HEK293 (cell line): Measurements from ENCODE around the gene PYROXD2.

Source experiments
- CTCF ChIA-PET: fragments of 350-600 bp; formaldehyde crosslinking; extraction: SDS; loops from one replicate; lab custom pipeline; 2021; ENCODE audit warnings: antibody characterized with exemption; lab: Yijun Ruan, JAX
- POLR2A ChIA-PET: fragments of 300-600 bp; formaldehyde crosslinking; extraction: SDS; loops from one replicate; lab custom pipeline; 2020; ENCODE audit warnings: antibody characterized with exemption, inconsistent platforms; lab: Yijun Ruan, JAX
- H3K27ac ChIP-seq: fragments of 200-500 bp; sonication (Bioruptor generic); 2 replicates; pipeline ENCODE4 v1.5.1; 2014; ENCODE audit warnings: low read depth, low read length, control low read depth, inconsistent platforms; ENCODE audit errors: extremely low read depth
- H3K36me3 ChIP-seq, 2 experiments: fragments of 200-500 bp in 1 of 2; sonication (Bioruptor generic) in 1 of 2; 1 replicate in 1 of 2; 2 replicates in 1 of 2; pipeline ENCODE4 v1.5.1; 2014 to 2017; ENCODE audit warnings: inconsistent platforms in 2 of 2, low read length in 2 of 2; ENCODE audit not compliant: control insufficient read depth in 2 of 2, insufficient read depth in 1 of 2
- H3K4me1 ChIP-seq: fragments of 200-500 bp; sonication (Bioruptor generic); 2 replicates; pipeline ENCODE4 v1.5.1; 2014; ENCODE audit warnings: mild to moderate bottlenecking, low read length, inconsistent platforms; ENCODE audit not compliant: control insufficient read depth, insufficient read depth
- H3K4me3 ChIP-seq: 2 replicates; pipeline ENCODE4 v1.5.1; 2011; ENCODE audit warnings: low read depth, mild to moderate bottlenecking, control low read depth, low read length, moderate library complexity
- H3K9me3 ChIP-seq: fragments of 200-500 bp; sonication (Bioruptor generic); 2 replicates; pipeline ENCODE4 v1.5.1; 2014; ENCODE audit warnings: low read depth, low read length, inconsistent platforms; ENCODE audit not compliant: control insufficient read depth, insufficient read depth
- EGR2 ChIP-seq: fragments of 450-650 bp; formaldehyde crosslinking; IDR thresholded peaks from 2 replicates; pipeline ENCODE4 v1.5.1; 2016; ENCODE audit warnings: low read depth, missing biosample characterization, missing genetic modification characterization
- HOXA7 ChIP-seq: sonication (generic); formaldehyde crosslinking; IDR thresholded peaks from 2 replicates; pipeline ENCODE4 v1.8.1; 2022; ENCODE audit warnings: missing genetic modification reagents, borderline replicate concordance
- KLF8 ChIP-seq: fragments of 450-650 bp; formaldehyde crosslinking; IDR thresholded peaks from 2 replicates; pipeline ENCODE4 v1.5.1; 2016; ENCODE audit warnings: missing biosample characterization, missing genetic modification characterization
- MZF1 ChIP-seq: fragments of 450-650 bp; formaldehyde crosslinking; IDR thresholded peaks from 2 replicates; pipeline ENCODE4 v1.5.1; 2017; ENCODE audit warnings: missing biosample characterization, missing genetic modification characterization, borderline replicate concordance
- TRIM28 ChIP-seq: IDR thresholded peaks from 2 replicates; pipeline ENCODE4 v1.6.1; 2011; ENCODE audit warnings: low read length, control low read depth, borderline replicate concordance
- YY1 ChIP-seq: fragments of 450-650 bp; formaldehyde crosslinking; IDR thresholded peaks from 2 replicates; pipeline ENCODE4 v1.5.1; 2018; ENCODE audit warnings: missing biosample characterization, missing genetic modification characterization
- ZBTB20 ChIP-seq: fragments of 450-650 bp; formaldehyde crosslinking; IDR thresholded peaks from 2 replicates; pipeline ENCODE4 v1.5.1; 2016; ENCODE audit warnings: missing biosample characterization, missing genetic modification characterization
- ZFHX2 ChIP-seq: fragments of 450-650 bp; formaldehyde crosslinking; conservative IDR thresholded peaks from 2 replicates; pipeline ENCODE4 v1.5.1; 2016; ENCODE audit warnings: missing biosample characterization, missing genetic modification characterization
- ZNF121 ChIP-seq: fragments of 450-650 bp; formaldehyde crosslinking; IDR thresholded peaks from 2 replicates; pipeline ENCODE4 v1.5.1; 2016; ENCODE audit warnings: missing biosample characterization, missing genetic modification characterization
- ZNF184 ChIP-seq: fragments of 450-650 bp; IDR thresholded peaks from 2 replicates; pipeline ENCODE4 v1.5.1; 2018; ENCODE audit warnings: missing biosample characterization, mild to moderate bottlenecking, missing genetic modification characterization
- ZNF37A ChIP-seq: fragments of 450-650 bp; IDR thresholded peaks from 2 replicates; pipeline ENCODE4 v1.5.1; 2018; ENCODE audit warnings: missing biosample characterization, missing genetic modification characterization
- ZNF549 ChIP-seq: fragments of 450-650 bp; IDR thresholded peaks from 2 replicates; pipeline ENCODE4 v1.5.1; 2018; ENCODE audit warnings: missing biosample characterization, missing genetic modification characterization, mild to moderate bottlenecking, inconsistent platforms, moderate library complexity
- ZNF585B ChIP-seq: fragments of 450-650 bp; formaldehyde crosslinking; IDR thresholded peaks from 2 replicates; pipeline ENCODE4 v1.5.1; 2016; ENCODE audit warnings: missing biosample characterization, missing genetic modification characterization
- ZNF837 ChIP-seq: fragments of 450-650 bp; formaldehyde crosslinking; IDR thresholded peaks from 2 replicates; pipeline ENCODE4 v1.5.1; 2016; ENCODE audit warnings: missing biosample characterization, missing genetic modification characterization
- TF ChIP-seq, protein P1 (sequence below): fragments of 450-650 bp; formaldehyde crosslinking; IDR thresholded peaks from 2 replicates; pipeline ENCODE4 v1.5.1; 2016; ENCODE audit warnings: missing biosample characterization, missing genetic modification characterization, borderline replicate concordance
- TF ChIP-seq, protein P2 (sequence below): fragments of 450-650 bp; formaldehyde crosslinking; IDR thresholded peaks from 2 replicates; pipeline ENCODE4 v1.5.1; 2017; ENCODE audit warnings: missing biosample characterization, missing genetic modification characterization
- TF ChIP-seq, protein P3 (sequence below): fragments of 450-650 bp; formaldehyde crosslinking; IDR thresholded peaks from 2 replicates; pipeline ENCODE4 v1.5.1; 2016; ENCODE audit warnings: missing biosample characterization, missing genetic modification characterization, low read depth
- TF ChIP-seq, protein P4 (sequence below): fragments of 450-650 bp; formaldehyde crosslinking; IDR thresholded peaks from 2 replicates; pipeline ENCODE4 v1.5.0; 2017; ENCODE audit warnings: missing biosample characterization, missing genetic modification characterization, borderline replicate concordance
- TF ChIP-seq, protein P5 (sequence below): fragments of 450-650 bp; formaldehyde crosslinking; IDR thresholded peaks from 2 replicates; pipeline ENCODE4 v1.5.1; 2016; ENCODE audit warnings: missing biosample characterization, missing genetic modification characterization

PYROXD2 gene

DNA sequence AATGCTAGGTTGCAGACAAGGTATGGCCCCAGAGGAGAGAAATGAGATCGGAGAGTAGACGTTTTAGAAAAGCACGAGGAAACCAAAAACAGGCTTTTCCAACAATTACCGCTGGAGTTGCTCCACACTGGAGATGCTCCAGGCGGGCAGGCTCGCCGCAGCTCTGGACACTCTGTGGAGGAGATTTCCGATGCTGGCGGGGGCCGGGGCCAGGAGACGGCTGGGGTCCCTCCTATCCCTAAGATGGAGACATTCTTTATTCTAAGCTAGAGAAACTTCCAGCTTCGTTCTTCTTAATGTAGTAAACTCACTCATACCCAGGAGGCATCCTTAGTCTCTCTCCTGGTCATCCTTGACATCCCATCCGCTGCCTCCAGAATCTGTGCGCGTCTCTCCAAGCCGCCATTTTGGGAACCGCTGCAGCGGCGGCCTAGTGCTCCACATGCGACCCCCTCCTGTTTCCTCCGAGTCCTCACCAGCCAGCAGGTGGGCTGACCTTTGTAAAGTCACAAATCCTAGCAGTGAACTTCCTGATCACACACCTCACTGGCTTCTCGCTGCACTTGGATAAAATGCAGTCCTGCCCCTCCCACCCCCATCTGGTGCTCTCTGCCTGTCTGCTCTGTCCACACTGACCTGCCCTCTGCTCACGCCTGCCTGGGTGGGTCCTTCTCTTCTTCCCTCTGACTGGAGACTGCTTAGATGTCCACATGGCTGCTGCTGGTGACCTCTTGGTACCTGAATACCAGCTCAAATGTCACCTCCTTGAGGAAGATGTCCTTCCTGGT is 11.9 kb downstream of the PYROXD2 start:
- Histone ChIP-seq H3K9me3 (no peaks in the 10 kb centered on the region), H3K4me1 (0 out of 2 replicates have a peak, but pooled peaks cover 4% of the 10 kb centered on the region)
- POLR2A ChIA-PET, result no interaction called here
- TF ChIP-seq ZNF837 (tag by site-specific recombination), result no peak
- TF ChIP-seq, protein P1, sequence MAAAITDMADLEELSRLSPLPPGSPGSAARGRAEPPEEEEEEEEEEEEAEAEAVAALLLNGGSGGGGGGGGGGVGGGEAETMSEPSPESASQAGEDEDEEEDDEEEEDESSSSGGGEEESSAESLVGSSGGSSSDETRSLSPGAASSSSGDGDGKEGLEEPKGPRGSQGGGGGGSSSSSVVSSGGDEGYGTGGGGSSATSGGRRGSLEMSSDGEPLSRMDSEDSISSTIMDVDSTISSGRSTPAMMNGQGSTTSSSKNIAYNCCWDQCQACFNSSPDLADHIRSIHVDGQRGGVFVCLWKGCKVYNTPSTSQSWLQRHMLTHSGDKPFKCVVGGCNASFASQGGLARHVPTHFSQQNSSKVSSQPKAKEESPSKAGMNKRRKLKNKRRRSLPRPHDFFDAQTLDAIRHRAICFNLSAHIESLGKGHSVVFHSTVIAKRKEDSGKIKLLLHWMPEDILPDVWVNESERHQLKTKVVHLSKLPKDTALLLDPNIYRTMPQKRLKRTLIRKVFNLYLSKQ (tag by site-specific recombination), result no peak
- TF ChIP-seq, protein P2, sequence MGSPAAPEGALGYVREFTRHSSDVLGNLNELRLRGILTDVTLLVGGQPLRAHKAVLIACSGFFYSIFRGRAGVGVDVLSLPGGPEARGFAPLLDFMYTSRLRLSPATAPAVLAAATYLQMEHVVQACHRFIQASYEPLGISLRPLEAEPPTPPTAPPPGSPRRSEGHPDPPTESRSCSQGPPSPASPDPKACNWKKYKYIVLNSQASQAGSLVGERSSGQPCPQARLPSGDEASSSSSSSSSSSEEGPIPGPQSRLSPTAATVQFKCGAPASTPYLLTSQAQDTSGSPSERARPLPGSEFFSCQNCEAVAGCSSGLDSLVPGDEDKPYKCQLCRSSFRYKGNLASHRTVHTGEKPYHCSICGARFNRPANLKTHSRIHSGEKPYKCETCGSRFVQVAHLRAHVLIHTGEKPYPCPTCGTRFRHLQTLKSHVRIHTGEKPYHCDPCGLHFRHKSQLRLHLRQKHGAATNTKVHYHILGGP (tag by site-specific recombination), result no peak
- TF ChIP-seq ZNF37A (tag by site-specific recombination), result no peak
- TF ChIP-seq MZF1, result no peak
- TF ChIP-seq ZNF585B (tag by site-specific recombination), result no peak
- no peak for TF ChIP-seq TRIM28
- TF ChIP-seq, protein P3, sequence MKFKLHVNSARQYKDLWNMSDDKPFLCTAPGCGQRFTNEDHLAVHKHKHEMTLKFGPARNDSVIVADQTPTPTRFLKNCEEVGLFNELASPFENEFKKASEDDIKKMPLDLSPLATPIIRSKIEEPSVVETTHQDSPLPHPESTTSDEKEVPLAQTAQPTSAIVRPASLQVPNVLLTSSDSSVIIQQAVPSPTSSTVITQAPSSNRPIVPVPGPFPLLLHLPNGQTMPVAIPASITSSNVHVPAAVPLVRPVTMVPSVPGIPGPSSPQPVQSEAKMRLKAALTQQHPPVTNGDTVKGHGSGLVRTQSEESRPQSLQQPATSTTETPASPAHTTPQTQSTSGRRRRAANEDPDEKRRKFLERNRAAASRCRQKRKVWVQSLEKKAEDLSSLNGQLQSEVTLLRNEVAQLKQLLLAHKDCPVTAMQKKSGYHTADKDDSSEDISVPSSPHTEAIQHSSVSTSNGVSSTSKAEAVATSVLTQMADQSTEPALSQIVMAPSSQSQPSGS (tag by site-specific recombination), result no peak
- TF ChIP-seq ZNF121 (tag by site-specific recombination), result no peak
- TF ChIP-seq ZFHX2, result no peak
- TF ChIP-seq ZBTB20 (tag by site-specific recombination), result no peak
- TF ChIP-seq, all 188 proteins: peak for 0
- no peaks in the 10 kb centered on the region for H3K36me3 ChIP-seq
- CTCF ChIA-PET, result no interaction called here
- no peak overlapping the region for H3K4me3 ChIP-seq
- no peak overlapping the region for H3K27ac ChIP-seq

DNA sequence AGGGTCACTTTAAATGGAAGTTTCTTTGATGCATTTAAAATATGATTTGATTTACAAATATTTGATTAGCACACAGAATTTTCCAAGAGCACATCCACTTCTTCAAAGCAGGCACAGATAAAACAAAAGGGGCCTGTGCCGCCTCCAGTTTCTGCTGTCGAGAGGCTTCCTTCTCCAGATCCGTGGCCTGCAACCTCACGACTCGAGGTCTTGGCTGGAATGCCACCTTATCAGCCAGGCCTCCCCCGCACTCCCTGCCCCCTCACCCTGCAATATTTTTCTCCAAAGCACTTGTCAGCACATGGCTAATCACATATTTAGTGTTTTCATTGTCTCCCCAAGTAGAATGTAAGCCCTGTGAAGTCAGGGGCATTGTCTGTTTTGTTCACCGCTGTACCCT is 12.5 kb downstream of the PYROXD2 start:
- POLR2A ChIA-PET, result no interaction called here
- TF ChIP-seq EGR2 (tag by site-specific recombination) (peak; percentile 83), ZFHX2 (peak; percentile 82), ZNF549 (no peak)
- Histone ChIP-seq H3K4me3 (no peak overlapping the region), H3K9me3 (no peaks in the 10 kb centered on the region), H3K4me1 (0 out of 2 replicates have a peak, but pooled peaks cover 4% of the 10 kb centered on the region), H3K27ac (no peak overlapping the region), H3K36me3 (no peaks in the 10 kb centered on the region)
- CTCF ChIA-PET, result interaction anchor here (0.6 kb wide), 1 partner anchor 989 kb away, joined by 3 read pairs; no protein-coding TSS in a partner anchor

DNA sequence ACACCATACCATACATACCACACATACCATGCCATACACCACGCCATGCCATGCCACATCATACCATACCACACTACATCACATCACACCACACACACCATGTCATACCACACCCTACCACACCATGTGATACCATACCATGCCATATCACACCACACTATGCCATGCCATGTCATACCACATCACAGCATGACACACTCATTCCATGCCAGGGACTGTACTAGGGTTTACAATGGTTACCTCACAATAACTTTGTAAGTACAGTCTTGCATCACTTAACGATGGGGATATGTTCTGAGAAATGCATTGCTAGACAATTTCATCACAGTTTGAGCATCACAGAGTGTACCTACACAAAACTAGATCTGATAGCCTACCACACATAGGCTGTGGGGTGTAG is 14.5 kb downstream of the PYROXD2 start:
- Histone ChIP-seq H3K27ac (no peak overlapping the region), H3K36me3 (no peaks in the 10 kb centered on the region), H3K4me3 (no peak overlapping the region), H3K4me1 (0 out of 2 replicates have a peak, but pooled peaks cover 4% of the 10 kb centered on the region), H3K9me3 (no peaks in the 10 kb centered on the region)
- CTCF ChIA-PET, result no interaction called here
- POLR2A ChIA-PET, result no interaction called here
- TF ChIP-seq YY1, result no peak
- no peak for TF ChIP-seq ZNF184 (tag by site-specific recombination)
- TF ChIP-seq, protein P4, sequence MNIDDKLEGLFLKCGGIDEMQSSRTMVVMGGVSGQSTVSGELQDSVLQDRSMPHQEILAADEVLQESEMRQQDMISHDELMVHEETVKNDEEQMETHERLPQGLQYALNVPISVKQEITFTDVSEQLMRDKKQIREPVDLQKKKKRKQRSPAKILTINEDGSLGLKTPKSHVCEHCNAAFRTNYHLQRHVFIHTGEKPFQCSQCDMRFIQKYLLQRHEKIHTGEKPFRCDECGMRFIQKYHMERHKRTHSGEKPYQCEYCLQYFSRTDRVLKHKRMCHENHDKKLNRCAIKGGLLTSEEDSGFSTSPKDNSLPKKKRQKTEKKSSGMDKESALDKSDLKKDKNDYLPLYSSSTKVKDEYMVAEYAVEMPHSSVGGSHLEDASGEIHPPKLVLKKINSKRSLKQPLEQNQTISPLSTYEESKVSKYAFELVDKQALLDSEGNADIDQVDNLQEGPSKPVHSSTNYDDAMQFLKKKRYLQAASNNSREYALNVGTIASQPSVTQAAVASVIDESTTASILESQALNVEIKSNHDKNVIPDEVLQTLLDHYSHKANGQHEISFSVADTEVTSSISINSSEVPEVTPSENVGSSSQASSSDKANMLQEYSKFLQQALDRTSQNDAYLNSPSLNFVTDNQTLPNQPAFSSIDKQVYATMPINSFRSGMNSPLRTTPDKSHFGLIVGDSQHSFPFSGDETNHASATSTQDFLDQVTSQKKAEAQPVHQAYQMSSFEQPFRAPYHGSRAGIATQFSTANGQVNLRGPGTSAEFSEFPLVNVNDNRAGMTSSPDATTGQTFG (tag by site-specific recombination), result no peak
- TF ChIP-seq, protein P5, sequence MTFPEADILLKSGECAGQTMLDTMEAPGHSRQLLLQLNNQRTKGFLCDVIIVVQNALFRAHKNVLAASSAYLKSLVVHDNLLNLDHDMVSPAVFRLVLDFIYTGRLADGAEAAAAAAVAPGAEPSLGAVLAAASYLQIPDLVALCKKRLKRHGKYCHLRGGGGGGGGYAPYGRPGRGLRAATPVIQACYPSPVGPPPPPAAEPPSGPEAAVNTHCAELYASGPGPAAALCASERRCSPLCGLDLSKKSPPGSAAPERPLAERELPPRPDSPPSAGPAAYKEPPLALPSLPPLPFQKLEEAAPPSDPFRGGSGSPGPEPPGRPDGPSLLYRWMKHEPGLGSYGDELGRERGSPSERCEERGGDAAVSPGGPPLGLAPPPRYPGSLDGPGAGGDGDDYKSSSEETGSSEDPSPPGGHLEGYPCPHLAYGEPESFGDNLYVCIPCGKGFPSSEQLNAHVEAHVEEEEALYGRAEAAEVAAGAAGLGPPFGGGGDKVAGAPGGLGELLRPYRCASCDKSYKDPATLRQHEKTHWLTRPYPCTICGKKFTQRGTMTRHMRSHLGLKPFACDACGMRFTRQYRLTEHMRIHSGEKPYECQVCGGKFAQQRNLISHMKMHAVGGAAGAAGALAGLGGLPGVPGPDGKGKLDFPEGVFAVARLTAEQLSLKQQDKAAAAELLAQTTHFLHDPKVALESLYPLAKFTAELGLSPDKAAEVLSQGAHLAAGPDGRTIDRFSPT (tag by site-specific recombination), result 0 out of 2 replicates have a peak, but pooled peaks have one; percentile 30
- no peak for TF ChIP-seq HOXA7 (CRISPR knock-in tag)
- no peak for TF ChIP-seq KLF8 (tag by site-specific recombination)
- TF ChIP-seq, all 188 proteins: peak for 1
